Measurements from ENCODE around the gene DUXB.

The DUXB gene

GRCh38 chr16:75732871-75733270 lies 31.6 kb upstream of the DUXB start:
- no peak overlapping the region for H3K27ac ChIP-seq (replicated peaks)

GRCh38 chr16:75727221-75727620 lies 26.0 kb upstream of the DUXB start:
- no peak for DNase-seq (ENCODE audit: low read depth in 1 of 2, low spot score in 1 of 2)
- H3K27me3 ChIP-seq (ENCODE audit: insufficient read depth, poor library complexity, severe bottlenecking), result no peaks in the 10 kb centered on the region
- H3K27ac ChIP-seq (replicated peaks), result no peak overlapping the region
- TF ChIP-seq SPI1 (IDR thresholded peaks at IDR 0.05; ENCODE audit: borderline replicate concordance, low read depth) (no peak), POLR2AphosphoS5 (IDR thresholded peaks at IDR 0.05; ENCODE audit: low read depth) (no peak), CTCF (IDR thresholded peaks at IDR 0.05; ENCODE audit: insufficient read depth, low read length) (no peak), REST (IDR thresholded peaks at IDR 0.05; ENCODE audit: insufficient replicate concordance, low read depth) (no peak), GABPA (IDR thresholded peaks at IDR 0.05; ENCODE audit: low read depth) (no peak)
- no peak overlapping the region for H3K4me3 ChIP-seq (replicated peaks; ENCODE audit: insufficient read depth, low read length)

More at GRCh38 chr16:75732871-75733270, 31.6 kb upstream of the DUXB start:
- Histone ChIP-seq H3K4me3 (replicated peaks; ENCODE audit: insufficient read depth, low read length) (no peak overlapping the region), H3K27me3 (ENCODE audit: insufficient read depth, poor library complexity, severe bottlenecking) (no peaks in the 10 kb centered on the region)
- no peak for DNase-seq (ENCODE audit: low read depth in 1 of 2, low spot score in 1 of 2)
- TF ChIP-seq CTCF (IDR thresholded peaks at IDR 0.05; ENCODE audit: insufficient read depth, low read length), result no peak
- TF ChIP-seq SPI1 (IDR thresholded peaks at IDR 0.05; ENCODE audit: borderline replicate concordance, low read depth), result no peak
- no peak for TF ChIP-seq REST (IDR thresholded peaks at IDR 0.05; ENCODE audit: insufficient replicate concordance, low read depth)
- TF ChIP-seq GABPA (IDR thresholded peaks at IDR 0.05; ENCODE audit: low read depth), result no peak
- no peak for TF ChIP-seq POLR2AphosphoS5 (IDR thresholded peaks at IDR 0.05; ENCODE audit: low read depth)

GRCh38 chr16:75726390-75726789 lies 25.1 kb upstream of the DUXB start, which contains the start of gene CPHXL:
TSS of gene CPHXL (minus strand) at chr16:75726490. CDS start at chr16:75726442, 48 bp downstream.
- TF ChIP-seq SPI1 (IDR thresholded peaks at IDR 0.05; ENCODE audit: borderline replicate concordance, low read depth) (no peak), GABPA (IDR thresholded peaks at IDR 0.05; ENCODE audit: low read depth) (no peak), REST (IDR thresholded peaks at IDR 0.05; ENCODE audit: insufficient replicate concordance, low read depth) (no peak), POLR2AphosphoS5 (IDR thresholded peaks at IDR 0.05; ENCODE audit: low read depth) (no peak), CTCF (IDR thresholded peaks at IDR 0.05; ENCODE audit: insufficient read depth, low read length) (no peak)
- Histone ChIP-seq H3K4me3 (replicated peaks; ENCODE audit: insufficient read depth, low read length) (no peak within 1 kb of the TSS), H3K27me3 (ENCODE audit: insufficient read depth, poor library complexity, severe bottlenecking) (no peaks in the 10 kb centered on the region), H3K27ac (replicated peaks) (no peak within 1 kb of the TSS)
- no peak for DNase-seq (ENCODE audit: low read depth in 1 of 2, low spot score in 1 of 2)

Measured in HL-60 (cell line).